Keratinocyte (primary cell): Measurements from ENCODE around the gene APOB. TPM values are rescaled to one million over a fixed set of nuclear protein-coding genes. Genes with fewer than 3 reads are reported as not detected.

Experiments used
- DNase-seq: peaks from one replicate; pipeline ENCODE4 v3.0.0-alpha.2; 2011; ENCODE audit warnings: low read depth, missing footprints, low spot score
- FAIRE-seq: peaks from 2 replicates; lab custom pipeline; 2011; peaks lifted over from hg19 to GRCh38; lab: Jason Lieb, UNC
- H2AFZ ChIP-seq: 2 replicates; pipeline ENCODE4 v1.6.0; 2012; ENCODE audit warnings: low read length, control low read depth, inconsistent platforms; ENCODE audit not compliant: control insufficient read depth
- H3K27ac ChIP-seq: 2 replicates; pipeline ENCODE4 v1.5.1; 2011; ENCODE audit warnings: low read length; ENCODE audit not compliant: control insufficient read depth, insufficient read depth
- H3K27me3 ChIP-seq: 3 replicates; pipeline ENCODE4 v1.6.0; 2011; ENCODE audit warnings: low read length; ENCODE audit not compliant: control insufficient read depth, insufficient read depth; ENCODE audit errors: extremely low read depth
- H3K36me3 ChIP-seq, 2 experiments: 2 replicates in 1 of 2; 3 replicates in 1 of 2; pipeline ENCODE4 v1.5.1; 2011; ENCODE audit warnings: low read length in 2 of 2, mild to moderate bottlenecking in 1 of 2; ENCODE audit not compliant: control insufficient read depth in 2 of 2, insufficient read depth in 2 of 2; ENCODE audit errors: extremely low read depth in 1 of 2
- H3K4me1 ChIP-seq: 3 replicates; pipeline ENCODE4 v1.5.1; 2011; ENCODE audit warnings: low read length; ENCODE audit not compliant: control insufficient read depth, insufficient read depth; ENCODE audit errors: extremely low read depth
- H3K4me2 ChIP-seq: 3 replicates; pipeline ENCODE4 v1.6.0; 2011; ENCODE audit warnings: low read depth, low read length; ENCODE audit not compliant: control insufficient read depth, insufficient read depth; ENCODE audit errors: extremely low read depth
- H3K4me3 ChIP-seq, 3 experiments: fragments of 200-600 bp in 1 of 3; sonication (generic) in 1 of 3; 2 replicates in 2 of 3; 3 replicates in 1 of 3; pipeline ENCODE4 v1.5.1; 2011 to 2016; ENCODE audit warnings: low read length in 3 of 3, mild to moderate bottlenecking in 3 of 3, control low read depth in 2 of 3, inconsistent platforms in 1 of 3, low read depth in 1 of 3, mixed read lengths in 1 of 3, mixed run types in 1 of 3, moderate library complexity in 1 of 3; ENCODE audit not compliant: control insufficient read depth in 2 of 3, insufficient read depth in 2 of 3; ENCODE audit errors: extremely low read depth in 1 of 3
- H3K79me2 ChIP-seq: 2 replicates; pipeline ENCODE4 v1.6.0; 2012; ENCODE audit warnings: low read length; ENCODE audit not compliant: control insufficient read depth, insufficient read depth
- H3K9ac ChIP-seq: 3 replicates; pipeline ENCODE4 v1.6.0; 2011; ENCODE audit warnings: low read length; ENCODE audit not compliant: control insufficient read depth, insufficient read depth; ENCODE audit errors: extremely low read depth
- H3K9me1 ChIP-seq: 3 replicates; pipeline ENCODE4 v1.6.0; 2011; ENCODE audit warnings: low read length; ENCODE audit not compliant: control insufficient read depth, insufficient read depth; ENCODE audit errors: extremely low read depth
- H3K9me3 ChIP-seq: 2 replicates; pipeline ENCODE4 v1.5.1; 2012; ENCODE audit warnings: low read depth, low read length; ENCODE audit not compliant: control insufficient read depth
- H4K20me1 ChIP-seq: 3 replicates; pipeline ENCODE4 v1.6.0; 2011; ENCODE audit warnings: low read length; ENCODE audit not compliant: control insufficient read depth, insufficient read depth; ENCODE audit errors: extremely low read depth
- EZH2 ChIP-seq: IDR thresholded peaks from one replicate; pipeline ENCODE4 v1.6.1; 2012; ENCODE audit warnings: inconsistent platforms, mild to moderate bottlenecking, low read length, moderate library complexity
- dilution Hi-C: fragments of 300-500 bp; cut with MboI; formaldehyde crosslinking; loops from one replicate; pipeline ENCODE4 v1.7.0; 2020; ENCODE audit warnings: low sequenced_read_pairs; ENCODE audit not compliant: extremely low pct_ligation_motif_present
- polyA plus RNA-seq, 5 experiments: library from polyadenylated mRNA; depleted of rRNA in 3 of 5; stranded (reverse) in 3 of 5; stranded (forward) in 1 of 5; unstranded in 1 of 5; fragments of >200 nt; gene quantifications; 1 replicate in 1 of 5; 2 replicates in 3 of 5; 3 replicates in 1 of 5; pipeline versions ENCODE4 v1.2.1 to v1.2.3, GENCODE V29; 2011 to 2012; ENCODE audit warnings: missing spikeins in 2 of 5, low read depth in 1 of 5, low replicate concordance in 1 of 5
- TF ChIP-seq, protein P1 (sequence below), 3 experiments: IDR thresholded peaks in 1 of 3; conservative IDR thresholded peaks in 1 of 3; optimal IDR thresholded peaks in 1 of 3; 2 replicates in 2 of 3; 3 replicates in 1 of 3; pipeline versions ENCODE3 to v1.5.1; 2011; ENCODE audit warnings: low read length in 3 of 3, mild to moderate bottlenecking in 3 of 3, moderate library complexity in 2 of 3, control low read depth in 1 of 3, inconsistent platforms in 1 of 3; ENCODE audit not compliant: insufficient read depth in 2 of 3; ENCODE audit errors: extremely low read depth in 1 of 3

APOB gene
- polyA plus RNA-seq, 1 donor (not counting 4 experiments of a cell fraction or from before 2014, with no cell fraction given) = 0.01 TPM

GRCh38 chr2:21070341-21071257 lies 26.7 kb upstream of the APOB start:
- H3K4me2 ChIP-seq = no peak overlapping the region
- H2AFZ ChIP-seq = no peak overlapping the region
- FAIRE-seq (no peak), DNase-seq (no peak)
- H3K4me3 ChIP-seq = no peak overlapping the region
- H3K27ac ChIP-seq = no peak overlapping the region
- TF ChIP-seq EZH2 = no peak
- TF ChIP-seq, protein P1, sequence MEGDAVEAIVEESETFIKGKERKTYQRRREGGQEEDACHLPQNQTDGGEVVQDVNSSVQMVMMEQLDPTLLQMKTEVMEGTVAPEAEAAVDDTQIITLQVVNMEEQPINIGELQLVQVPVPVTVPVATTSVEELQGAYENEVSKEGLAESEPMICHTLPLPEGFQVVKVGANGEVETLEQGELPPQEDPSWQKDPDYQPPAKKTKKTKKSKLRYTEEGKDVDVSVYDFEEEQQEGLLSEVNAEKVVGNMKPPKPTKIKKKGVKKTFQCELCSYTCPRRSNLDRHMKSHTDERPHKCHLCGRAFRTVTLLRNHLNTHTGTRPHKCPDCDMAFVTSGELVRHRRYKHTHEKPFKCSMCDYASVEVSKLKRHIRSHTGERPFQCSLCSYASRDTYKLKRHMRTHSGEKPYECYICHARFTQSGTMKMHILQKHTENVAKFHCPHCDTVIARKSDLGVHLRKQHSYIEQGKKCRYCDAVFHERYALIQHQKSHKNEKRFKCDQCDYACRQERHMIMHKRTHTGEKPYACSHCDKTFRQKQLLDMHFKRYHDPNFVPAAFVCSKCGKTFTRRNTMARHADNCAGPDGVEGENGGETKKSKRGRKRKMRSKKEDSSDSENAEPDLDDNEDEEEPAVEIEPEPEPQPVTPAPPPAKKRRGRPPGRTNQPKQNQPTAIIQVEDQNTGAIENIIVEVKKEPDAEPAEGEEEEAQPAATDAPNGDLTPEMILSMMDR (optimal IDR thresholded peaks at IDR 0.05 in 1 of 3, IDR thresholded peaks at IDR 0.05 in 1 of 3, conservative IDR thresholded peaks at IDR 0.05 in 1 of 3; ENCODE audit: extremely low read depth in 1 of 3, insufficient read depth in 2 of 3, low read length in 3 of 3) = no peak
- no peaks in the 10 kb centered on the region for H3K36me3 ChIP-seq
- dilution Hi-C loops = no loop called here
- no peaks in the 10 kb centered on the region for H3K79me2 ChIP-seq
- H3K9me1 ChIP-seq = no peaks in the 10 kb centered on the region
- no peaks in the 10 kb centered on the region for H3K27me3 ChIP-seq
- no peak overlapping the region for H3K9ac ChIP-seq
- no peaks in the 10 kb centered on the region for H3K4me1 ChIP-seq
- H3K9me3 ChIP-seq = no peaks in the 10 kb centered on the region
- no peaks in the 10 kb centered on the region for H4K20me1 ChIP-seq

GRCh38 chr2:21069746-21070340 lies 26.0 kb upstream of the APOB start:
- Histone ChIP-seq H3K79me2 (no peaks in the 10 kb centered on the region), H3K9me3 (no peaks in the 10 kb centered on the region), H3K9ac (no peak overlapping the region), H3K4me3 (no peak overlapping the region), H2AFZ (no peak overlapping the region), H4K20me1 (no peaks in the 10 kb centered on the region), H3K4me1 (no peaks in the 10 kb centered on the region), H3K9me1 (no peaks in the 10 kb centered on the region), H3K4me2 (no peak overlapping the region), H3K27me3 (no peaks in the 10 kb centered on the region), H3K27ac (no peak overlapping the region), H3K36me3 (no peaks in the 10 kb centered on the region)
- DNase-seq (no peak), FAIRE-seq (no peak)
- dilution Hi-C loops = no loop called here
- TF ChIP-seq EZH2 = no peak
- TF ChIP-seq, protein P1 (optimal IDR thresholded peaks at IDR 0.05 in 1 of 3, IDR thresholded peaks at IDR 0.05 in 1 of 3, conservative IDR thresholded peaks at IDR 0.05 in 1 of 3; ENCODE audit: extremely low read depth in 1 of 3, insufficient read depth in 2 of 3, low read length in 3 of 3) = no peak
